ENCODE measurements around the gene ARID4B. TPM values are rescaled to one million over a fixed set of nuclear protein-coding genes. Genes with fewer than 3 reads are reported as not detected.
A peak's percentile ranks its signal among the peaks of the same experiment; 100 is the strongest.

The ARID4B gene
- total and polyA plus RNA-seq, 2 of the 13 experiments (the other 11 are each of a cell fraction or from before 2014, with no cell fraction given), result 9.7 to 24.6 TPM

DNA sequence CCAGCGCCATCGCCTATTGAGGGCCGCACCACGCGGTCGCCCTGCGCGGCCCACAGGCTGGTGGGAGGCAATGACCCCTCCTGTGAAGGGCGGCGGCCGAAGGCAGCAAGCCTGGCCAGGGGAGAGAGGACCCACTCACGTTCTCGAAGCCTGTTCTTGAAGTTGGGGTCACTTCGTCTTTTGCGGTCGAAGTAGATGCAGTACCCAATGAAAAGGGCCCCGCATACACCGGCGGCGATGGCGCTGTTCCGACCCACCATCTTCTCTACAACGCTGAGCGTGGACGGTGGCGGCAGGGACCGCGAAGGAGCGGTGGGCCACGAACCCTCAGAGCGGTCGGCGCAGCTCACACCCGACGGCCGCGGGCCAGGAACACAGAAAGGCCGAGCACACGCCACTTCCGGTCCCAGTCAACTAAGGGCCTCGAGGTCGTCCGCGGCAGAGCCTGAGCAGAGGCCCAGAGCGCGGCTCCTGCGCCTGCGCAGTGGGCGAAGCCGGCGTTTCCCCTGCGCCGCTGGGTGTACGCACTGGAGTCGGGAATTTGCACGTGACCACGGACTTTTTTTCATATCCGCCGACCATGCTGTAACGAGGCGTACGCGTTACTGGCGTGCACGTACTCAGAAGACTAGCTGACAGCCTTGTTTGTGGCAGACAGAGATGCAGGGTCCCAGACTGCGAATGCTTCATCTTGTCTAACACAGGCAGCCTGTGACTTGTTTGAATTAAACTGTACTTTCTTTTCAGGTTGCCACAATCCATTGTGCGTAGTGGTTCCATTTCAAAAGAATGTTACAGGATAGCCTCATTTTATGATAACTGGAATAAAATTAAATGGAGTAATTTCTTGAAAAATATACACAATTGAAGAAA, 199.3 kb downstream of the ARID4B start, which contains the start of gene TOMM20 (continued):
- TF ChIP-seq, protein P1, sequence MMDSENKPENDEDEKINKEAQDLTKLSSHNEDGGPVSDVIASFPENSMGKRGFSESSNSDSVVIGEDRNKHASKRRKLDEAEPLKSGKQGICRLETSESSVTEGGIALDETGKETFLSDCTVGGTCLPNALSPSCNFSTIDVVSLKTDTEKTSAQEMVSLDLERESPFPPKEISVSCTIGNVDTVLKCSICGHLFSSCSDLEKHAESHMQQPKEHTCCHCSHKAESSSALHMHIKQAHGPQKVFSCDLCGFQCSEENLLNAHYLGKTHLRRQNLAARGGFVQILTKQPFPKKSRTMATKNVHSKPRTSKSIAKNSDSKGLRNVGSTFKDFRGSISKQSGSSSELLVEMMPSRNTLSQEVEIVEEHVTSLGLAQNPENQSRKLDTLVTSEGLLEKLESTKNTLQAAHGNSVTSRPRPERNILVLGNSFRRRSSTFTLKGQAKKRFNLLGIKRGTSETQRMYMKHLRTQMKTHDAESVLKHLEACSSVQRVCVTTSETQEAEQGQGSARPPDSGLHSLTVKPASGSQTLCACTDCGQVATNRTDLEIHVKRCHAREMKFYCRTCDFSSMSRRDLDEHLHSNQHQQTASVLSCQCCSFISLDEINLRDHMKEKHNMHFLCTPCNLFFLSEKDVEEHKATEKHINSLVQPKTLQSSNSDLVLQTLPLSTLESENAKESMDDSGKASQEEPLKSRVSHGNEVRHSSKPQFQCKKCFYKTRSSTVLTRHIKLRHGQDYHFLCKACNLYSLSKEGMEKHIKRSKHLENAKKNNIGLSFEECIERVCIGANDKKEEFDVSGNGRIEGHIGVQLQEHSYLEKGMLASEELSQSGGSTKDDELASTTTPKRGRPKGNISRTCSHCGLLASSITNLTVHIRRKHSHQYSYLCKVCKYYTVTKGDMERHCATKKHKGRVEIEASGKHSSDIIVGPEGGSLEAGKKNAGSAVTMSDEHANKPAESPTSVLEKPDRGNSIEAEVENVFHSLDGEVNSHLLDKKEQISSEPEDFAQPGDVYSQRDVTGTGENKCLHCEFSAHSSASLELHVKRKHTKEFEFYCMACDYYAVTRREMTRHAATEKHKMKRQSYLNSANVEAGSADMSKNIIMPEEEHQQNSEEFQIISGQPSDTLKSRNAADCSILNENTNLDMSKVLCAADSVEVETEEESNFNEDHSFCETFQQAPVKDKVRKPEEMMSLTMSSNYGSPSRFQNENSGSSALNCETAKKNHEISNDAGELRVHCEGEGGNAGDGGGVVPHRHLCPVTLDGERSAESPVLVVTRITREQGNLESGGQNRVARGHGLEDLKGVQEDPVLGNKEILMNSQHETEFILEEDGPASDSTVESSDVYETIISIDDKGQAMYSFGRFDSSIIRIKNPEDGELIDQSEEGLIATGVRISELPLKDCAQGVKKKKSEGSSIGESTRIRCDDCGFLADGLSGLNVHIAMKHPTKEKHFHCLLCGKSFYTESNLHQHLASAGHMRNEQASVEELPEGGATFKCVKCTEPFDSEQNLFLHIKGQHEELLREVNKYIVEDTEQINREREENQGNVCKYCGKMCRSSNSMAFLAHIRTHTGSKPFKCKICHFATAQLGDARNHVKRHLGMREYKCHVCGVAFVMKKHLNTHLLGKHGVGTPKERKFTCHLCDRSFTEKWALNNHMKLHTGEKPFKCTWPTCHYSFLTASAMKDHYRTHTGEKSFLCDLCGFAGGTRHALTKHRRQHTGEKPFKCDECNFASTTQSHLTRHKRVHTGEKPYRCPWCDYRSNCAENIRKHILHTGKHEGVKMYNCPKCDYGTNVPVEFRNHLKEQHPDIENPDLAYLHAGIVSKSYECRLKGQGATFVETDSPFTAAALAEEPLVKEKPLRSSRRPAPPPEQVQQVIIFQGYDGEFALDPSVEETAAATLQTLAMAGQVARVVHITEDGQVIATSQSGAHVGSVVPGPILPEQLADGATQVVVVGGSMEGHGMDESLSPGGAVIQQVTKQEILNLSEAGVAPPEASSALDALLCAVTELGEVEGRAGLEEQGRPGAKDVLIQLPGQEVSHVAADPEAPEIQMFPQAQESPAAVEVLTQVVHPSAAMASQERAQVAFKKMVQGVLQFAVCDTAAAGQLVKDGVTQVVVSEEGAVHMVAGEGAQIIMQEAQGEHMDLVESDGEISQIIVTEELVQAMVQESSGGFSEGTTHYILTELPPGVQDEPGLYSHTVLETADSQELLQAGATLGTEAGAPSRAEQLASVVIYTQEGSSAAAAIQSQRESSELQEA (CRISPR knock-in tag; IDR thresholded peaks at IDR 0.05; ENCODE audit: not compliant biosample characterization), result peak; percentile 77
- TF ChIP-seq ZNF570 (CRISPR knock-in tag; IDR thresholded peaks at IDR 0.05; ENCODE audit: borderline replicate concordance), result 0 out of 2 replicates have a peak, but pooled peaks have one; percentile 16
- TF ChIP-seq BRCA1 (CRISPR knock-in tag; IDR thresholded peaks at IDR 0.05), result peak; percentile 27; the same call in 1 of the 2 replicates
- peak; percentile 30; the same call in 1 of the 2 replicates for TF ChIP-seq BCL6 (CRISPR knock-in tag; IDR thresholded peaks at IDR 0.05)
- TF ChIP-seq STAT5B (CRISPR knock-in tag; IDR thresholded peaks at IDR 0.05), result no peak
- peak; percentile 92 for TF ChIP-seq ZNF446 (CRISPR knock-in tag; IDR thresholded peaks at IDR 0.05)
- TF ChIP-seq, protein P2, sequence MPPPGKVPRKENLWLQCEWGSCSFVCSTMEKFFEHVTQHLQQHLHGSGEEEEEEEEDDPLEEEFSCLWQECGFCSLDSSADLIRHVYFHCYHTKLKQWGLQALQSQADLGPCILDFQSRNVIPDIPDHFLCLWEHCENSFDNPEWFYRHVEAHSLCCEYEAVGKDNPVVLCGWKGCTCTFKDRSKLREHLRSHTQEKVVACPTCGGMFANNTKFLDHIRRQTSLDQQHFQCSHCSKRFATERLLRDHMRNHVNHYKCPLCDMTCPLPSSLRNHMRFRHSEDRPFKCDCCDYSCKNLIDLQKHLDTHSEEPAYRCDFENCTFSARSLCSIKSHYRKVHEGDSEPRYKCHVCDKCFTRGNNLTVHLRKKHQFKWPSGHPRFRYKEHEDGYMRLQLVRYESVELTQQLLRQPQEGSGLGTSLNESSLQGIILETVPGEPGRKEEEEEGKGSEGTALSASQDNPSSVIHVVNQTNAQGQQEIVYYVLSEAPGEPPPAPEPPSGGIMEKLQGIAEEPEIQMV (CRISPR knock-in tag; IDR thresholded peaks at IDR 0.05; ENCODE audit: low read depth), result peak; percentile 83
- no peak for TF ChIP-seq SNRNP70 (IDR thresholded peaks at IDR 0.05; ENCODE audit: low read depth, low read length)
- no peak for TF ChIP-seq ZNF326 (CRISPR knock-in tag; IDR thresholded peaks at IDR 0.05; ENCODE audit: borderline replicate concordance)
- peak; percentile 95 for TF ChIP-seq MYC (CRISPR knock-in tag; IDR thresholded peaks at IDR 0.05; ENCODE audit: borderline replicate concordance)
- no peak for TF ChIP-seq HNRNPH1 (optimal IDR thresholded peaks at IDR 0.05; ENCODE audit: low read depth, low read length)
- TF ChIP-seq, protein P3, sequence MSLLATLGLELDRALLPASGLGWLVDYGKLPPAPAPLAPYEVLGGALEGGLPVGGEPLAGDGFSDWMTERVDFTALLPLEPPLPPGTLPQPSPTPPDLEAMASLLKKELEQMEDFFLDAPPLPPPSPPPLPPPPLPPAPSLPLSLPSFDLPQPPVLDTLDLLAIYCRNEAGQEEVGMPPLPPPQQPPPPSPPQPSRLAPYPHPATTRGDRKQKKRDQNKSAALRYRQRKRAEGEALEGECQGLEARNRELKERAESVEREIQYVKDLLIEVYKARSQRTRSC (CRISPR knock-in tag; IDR thresholded peaks at IDR 0.05; ENCODE audit: low read depth), result no peak
- TF ChIP-seq, protein P4, sequence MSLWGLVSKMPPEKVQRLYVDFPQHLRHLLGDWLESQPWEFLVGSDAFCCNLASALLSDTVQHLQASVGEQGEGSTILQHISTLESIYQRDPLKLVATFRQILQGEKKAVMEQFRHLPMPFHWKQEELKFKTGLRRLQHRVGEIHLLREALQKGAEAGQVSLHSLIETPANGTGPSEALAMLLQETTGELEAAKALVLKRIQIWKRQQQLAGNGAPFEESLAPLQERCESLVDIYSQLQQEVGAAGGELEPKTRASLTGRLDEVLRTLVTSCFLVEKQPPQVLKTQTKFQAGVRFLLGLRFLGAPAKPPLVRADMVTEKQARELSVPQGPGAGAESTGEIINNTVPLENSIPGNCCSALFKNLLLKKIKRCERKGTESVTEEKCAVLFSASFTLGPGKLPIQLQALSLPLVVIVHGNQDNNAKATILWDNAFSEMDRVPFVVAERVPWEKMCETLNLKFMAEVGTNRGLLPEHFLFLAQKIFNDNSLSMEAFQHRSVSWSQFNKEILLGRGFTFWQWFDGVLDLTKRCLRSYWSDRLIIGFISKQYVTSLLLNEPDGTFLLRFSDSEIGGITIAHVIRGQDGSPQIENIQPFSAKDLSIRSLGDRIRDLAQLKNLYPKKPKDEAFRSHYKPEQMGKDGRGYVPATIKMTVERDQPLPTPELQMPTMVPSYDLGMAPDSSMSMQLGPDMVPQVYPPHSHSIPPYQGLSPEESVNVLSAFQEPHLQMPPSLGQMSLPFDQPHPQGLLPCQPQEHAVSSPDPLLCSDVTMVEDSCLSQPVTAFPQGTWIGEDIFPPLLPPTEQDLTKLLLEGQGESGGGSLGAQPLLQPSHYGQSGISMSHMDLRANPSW (CRISPR knock-in tag; IDR thresholded peaks at IDR 0.05; ENCODE audit: borderline replicate concordance), result peak; percentile 59; the same call in 1 of the 2 replicates
- no peak; the same call in 1 of the 2 replicates for TF ChIP-seq SMAD3 (CRISPR knock-in tag; IDR thresholded peaks at IDR 0.05)
- peak; percentile 76 for TF ChIP-seq KDM5A (IDR thresholded peaks at IDR 0.05; ENCODE audit: borderline replicate concordance, low read length)

Data from HepG2 (cell line).